ENCODE results near the gene C18orf63. TPM values are rescaled to one million over a fixed set of nuclear protein-coding genes. Genes with fewer than 3 reads are reported as not detected.

The C18orf63 gene
- total RNA-seq, 1 donor from 2014 or later = not detected

- ATAC-seq (ENCODE audit: low read depth) (no peak), DNase-seq (no peak)
- H3K9me3 Mint-ChIP-seq = no peaks in the 10 kb centered on the region
- no peaks in the 10 kb centered on the region for H3K27me3 Mint-ChIP-seq
- peaks cover 42% of the 10 kb centered on the region for H3K4me1 Mint-ChIP-seq
- ChIA-PET POLR2A (no interaction called here), CTCF (interaction anchor here (0.8 kb wide), 1 partner anchor 9 kb away, joined by 3 read pairs; no protein-coding TSS in a partner anchor)
- intact Hi-C loops (cut with micrococcal nuclease) = no loop called here
- H3K27ac Mint-ChIP-seq = no peak overlapping the region
- peaks cover 30% of the 10 kb centered on the region for H3K36me3 Mint-ChIP-seq (ENCODE audit: low read depth)
- H3K4me3 Mint-ChIP-seq = no peak overlapping the region
- TF ChIP-seq, protein P1, sequence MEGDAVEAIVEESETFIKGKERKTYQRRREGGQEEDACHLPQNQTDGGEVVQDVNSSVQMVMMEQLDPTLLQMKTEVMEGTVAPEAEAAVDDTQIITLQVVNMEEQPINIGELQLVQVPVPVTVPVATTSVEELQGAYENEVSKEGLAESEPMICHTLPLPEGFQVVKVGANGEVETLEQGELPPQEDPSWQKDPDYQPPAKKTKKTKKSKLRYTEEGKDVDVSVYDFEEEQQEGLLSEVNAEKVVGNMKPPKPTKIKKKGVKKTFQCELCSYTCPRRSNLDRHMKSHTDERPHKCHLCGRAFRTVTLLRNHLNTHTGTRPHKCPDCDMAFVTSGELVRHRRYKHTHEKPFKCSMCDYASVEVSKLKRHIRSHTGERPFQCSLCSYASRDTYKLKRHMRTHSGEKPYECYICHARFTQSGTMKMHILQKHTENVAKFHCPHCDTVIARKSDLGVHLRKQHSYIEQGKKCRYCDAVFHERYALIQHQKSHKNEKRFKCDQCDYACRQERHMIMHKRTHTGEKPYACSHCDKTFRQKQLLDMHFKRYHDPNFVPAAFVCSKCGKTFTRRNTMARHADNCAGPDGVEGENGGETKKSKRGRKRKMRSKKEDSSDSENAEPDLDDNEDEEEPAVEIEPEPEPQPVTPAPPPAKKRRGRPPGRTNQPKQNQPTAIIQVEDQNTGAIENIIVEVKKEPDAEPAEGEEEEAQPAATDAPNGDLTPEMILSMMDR (IDR thresholded peaks at IDR 0.05) = no peak
These were observed 42.2 kb upstream of the C18orf63 start for GRCh38 chr18:74273394-74273793.

DNA sequence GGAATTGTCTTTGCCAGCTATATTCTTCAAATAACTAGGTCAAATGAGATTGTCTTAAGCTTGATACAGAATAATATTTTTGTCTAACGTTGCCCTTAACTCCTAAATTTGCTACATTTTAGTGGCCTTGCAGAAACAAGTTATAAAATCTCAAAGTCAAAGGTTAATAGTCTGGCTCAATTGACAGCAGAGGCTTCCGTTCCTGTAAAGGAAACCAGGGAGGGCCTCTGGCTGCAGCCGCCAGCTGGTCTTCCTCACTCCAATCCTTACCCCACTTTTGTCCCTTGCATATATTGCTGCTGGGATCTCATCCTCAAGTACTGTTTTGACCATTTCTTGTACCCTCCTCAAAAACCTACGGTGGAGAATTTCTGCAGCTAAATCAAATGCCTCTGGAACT, 40.9 kb upstream of the C18orf63 start:
- no peak overlapping the region for H3K4me3 Mint-ChIP-seq
- no peak overlapping the region for H3K27ac Mint-ChIP-seq
- H3K27me3 Mint-ChIP-seq = no peaks in the 10 kb centered on the region
- ATAC-seq (ENCODE audit: low read depth) (no peak), DNase-seq (no peak)
- intact Hi-C loops (cut with micrococcal nuclease) = no loop called here
- ChIA-PET CTCF (no interaction called here), POLR2A (no interaction called here)
- H3K4me1 Mint-ChIP-seq = peaks cover 34% of the 10 kb centered on the region
- TF ChIP-seq, protein P1 (IDR thresholded peaks at IDR 0.05) = no peak
- no peaks in the 10 kb centered on the region for H3K9me3 Mint-ChIP-seq
- H3K36me3 Mint-ChIP-seq (ENCODE audit: low read depth) = peaks cover 31% of the 10 kb centered on the region

- CTCF ChIA-PET = interaction anchor here (0.9 kb wide), 1 partner anchor 12 kb away, joined by 3 read pairs; no protein-coding TSS in a partner anchor
- no peaks in the 10 kb centered on the region for H3K9me3 Mint-ChIP-seq
- ATAC-seq (ENCODE audit: low read depth) = no peak
These were observed 39.9 kb upstream of the C18orf63 start for GRCh38 chr18:74275736-74276135.

DNA sequence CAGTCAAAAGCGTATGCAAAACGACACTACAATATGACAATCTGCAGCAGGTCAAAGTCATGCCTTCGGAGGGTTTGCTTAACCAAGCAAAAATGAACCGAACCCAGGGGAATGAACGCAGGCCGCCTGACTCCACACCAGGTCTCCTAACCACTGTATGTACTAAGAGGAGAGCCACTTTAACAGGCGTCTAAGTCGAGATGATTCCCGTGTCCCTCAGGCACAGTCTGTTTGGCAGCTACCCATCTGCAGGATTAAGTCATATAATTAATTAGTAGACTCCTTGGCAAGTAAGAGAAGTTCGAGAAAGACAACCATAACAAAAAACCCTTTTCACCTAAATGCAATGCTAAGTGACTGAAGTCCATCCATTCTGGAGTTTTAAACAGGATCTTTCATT, 39.0 kb upstream of the C18orf63 start:
- ChIA-PET POLR2A (no interaction called here), CTCF (no interaction called here)
- DNase-seq = no peak
- ATAC-seq (ENCODE audit: low read depth) = no peak
- Mint-ChIP-seq H3K4me1 (peaks cover 30% of the 10 kb centered on the region), H3K36me3 (ENCODE audit: low read depth) (peaks cover 32% of the 10 kb centered on the region), H3K27ac (no peak overlapping the region), H3K27me3 (no peaks in the 10 kb centered on the region), H3K9me3 (no peaks in the 10 kb centered on the region), H3K4me3 (no peak overlapping the region)
- TF ChIP-seq, protein P1 (IDR thresholded peaks at IDR 0.05) = no peak
- intact Hi-C loops (cut with micrococcal nuclease) = no loop called here

More at GRCh38 chr18:74275736-74276135, 39.9 kb upstream of the C18orf63 start:
- Mint-ChIP-seq H3K4me1 (peaks cover 27% of the 10 kb centered on the region), H3K27ac (no peak overlapping the region), H3K4me3 (no peak overlapping the region), H3K36me3 (ENCODE audit: low read depth) (peaks cover 31% of the 10 kb centered on the region), H3K27me3 (no peaks in the 10 kb centered on the region)
- DNase-seq = no peak
- intact Hi-C loops (cut with micrococcal nuclease) = no loop called here
- POLR2A ChIA-PET = no interaction called here
- TF ChIP-seq, protein P1 (IDR thresholded peaks at IDR 0.05) = no peak

- ATAC-seq (ENCODE audit: low read depth) (no peak), DNase-seq (no peak)
- intact Hi-C loops (cut with micrococcal nuclease) = no loop called here
- TF ChIP-seq, protein P1 (IDR thresholded peaks at IDR 0.05) = no peak
- H3K4me1 Mint-ChIP-seq = peaks cover 37% of the 10 kb centered on the region
- H3K36me3 Mint-ChIP-seq (ENCODE audit: low read depth) = peaks cover 38% of the 10 kb centered on the region
- ChIA-PET POLR2A (no interaction called here), CTCF (no interaction called here)
- no peaks in the 10 kb centered on the region for H3K9me3 Mint-ChIP-seq
- H3K4me3 Mint-ChIP-seq = no peak overlapping the region
- no peaks in the 10 kb centered on the region for H3K27me3 Mint-ChIP-seq
- no peak overlapping the region for H3K27ac Mint-ChIP-seq
These were observed 38.3 kb upstream of the C18orf63 start for GRCh38 chr18:74277296-74277695.

All from activated B cell treated with CpG ODN at 0.5 μM for 24 hours (primary cell).